SK-N-MC (cell line): Measurements from ENCODE around the gene COMTD1.

Experiments used
- EZH2 ChIP-seq: fragments of 200-600 bp; sonication (generic); IDR thresholded peaks from one replicate; pipeline ENCODE4 v1.6.1; 2017; ENCODE audit warnings: antibody characterized with exemption
- POLR2AphosphoS5 ChIP-seq: IDR thresholded peaks from 2 replicates; pipeline ENCODE4 v1.6.1; 2012; ENCODE audit warnings: mild to moderate bottlenecking, low read depth, low read length, borderline replicate concordance

DNA sequence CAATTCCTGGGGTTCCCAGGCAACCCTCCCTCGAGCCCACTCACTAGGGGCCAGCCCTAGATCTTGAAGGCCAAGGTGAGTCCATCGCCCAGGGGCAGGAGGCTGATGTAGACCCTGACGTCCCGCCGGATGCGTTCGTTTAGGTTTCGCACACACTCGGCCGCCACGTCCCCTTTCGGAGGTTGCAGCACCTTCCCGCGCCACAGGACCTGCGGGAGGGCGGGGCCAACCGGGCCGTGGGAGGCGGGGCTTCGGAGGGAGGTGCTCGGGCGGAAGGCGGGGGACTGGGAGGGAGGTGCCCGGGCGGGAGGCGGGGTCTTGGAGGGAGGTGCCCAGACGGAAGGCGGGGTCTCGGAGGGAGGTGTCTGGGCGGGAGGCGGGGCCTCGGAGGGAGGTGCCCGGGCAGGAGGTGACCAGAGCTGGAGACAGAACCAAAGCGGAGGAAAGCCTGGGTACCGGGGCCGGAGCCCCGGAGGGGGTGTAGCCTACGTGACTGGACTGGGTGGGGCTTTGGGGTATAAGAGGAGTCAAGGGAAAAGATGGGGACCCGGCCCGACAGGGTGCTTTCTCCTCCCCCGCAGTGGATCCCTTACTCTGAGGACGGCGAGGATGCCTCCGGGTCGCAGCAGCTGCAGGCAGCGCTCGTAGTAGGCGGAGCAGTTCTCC is 1.6 kb downstream of the COMTD1 start:
- TF ChIP-seq POLR2AphosphoS5 (no peak), EZH2 (no peak)
